ENCODE measurements around the gene CRHR2.

Gene CRHR2

GRCh38 chr7:30613366-30614325 is 68.6 kb downstream of the CRHR2 start:
- DNase-seq, result no peak
- Mint-ChIP-seq H3K4me1 (ENCODE audit: low read depth) (peaks cover 46% of the 10 kb centered on the region), H3K4me3 (no peak overlapping the region), H3K9me3 (no peaks in the 10 kb centered on the region), H3K27me3 (no peaks in the 10 kb centered on the region), H3K27ac (peak overlapping the region; percentile 92), H3K36me3 (ENCODE audit: low read depth) (peaks cover 98% of the 10 kb centered on the region)

- Mint-ChIP-seq H3K27ac (peak overlapping the region; percentile 92), H3K4me1 (ENCODE audit: low read depth) (peaks cover 54% of the 10 kb centered on the region), H3K36me3 (ENCODE audit: low read depth) (peaks cover 98% of the 10 kb centered on the region), H3K27me3 (no peaks in the 10 kb centered on the region), H3K9me3 (no peaks in the 10 kb centered on the region), H3K4me3 (no peak overlapping the region)
- no peak for DNase-seq
These were observed 69.5 kb downstream of the CRHR2 start for GRCh38 chr7:30612658-30613265.

- H3K4me3 Mint-ChIP-seq, result no peak overlapping the region
- H3K4me1 Mint-ChIP-seq (ENCODE audit: low read depth), result peaks cover 57% of the 10 kb centered on the region
- no peaks in the 10 kb centered on the region for H3K27me3 Mint-ChIP-seq
- H3K27ac Mint-ChIP-seq, result no peak overlapping the region
- H3K36me3 Mint-ChIP-seq (ENCODE audit: low read depth), result peaks cover 96% of the 10 kb centered on the region
- H3K9me3 Mint-ChIP-seq, result no peaks in the 10 kb centered on the region
- DNase-seq, result no peak
These were observed 76.4 kb downstream of the CRHR2 start for GRCh38 chr7:30605832-30606231.

- H3K9me3 Mint-ChIP-seq, result no peaks in the 10 kb centered on the region
- no peak overlapping the region for H3K4me3 Mint-ChIP-seq
- DNase-seq, result no peak
- H3K27ac Mint-ChIP-seq, result peak overlapping the region; percentile 84
- H3K27me3 Mint-ChIP-seq, result no peaks in the 10 kb centered on the region
- H3K4me1 Mint-ChIP-seq (ENCODE audit: low read depth), result peaks cover 57% of the 10 kb centered on the region
- peaks cover 96% of the 10 kb centered on the region for H3K36me3 Mint-ChIP-seq (ENCODE audit: low read depth)
These were observed 77.4 kb downstream of the CRHR2 start for GRCh38 chr7:30604901-30605300.
